PFSK-1 (cell line): Measurements from ENCODE around the gene ZNF135.

ENCODE experiments used
- FOXP2 ChIP-seq: optimal IDR thresholded peaks from 2 replicates; pipeline ENCODE3; 2011; ENCODE audit warnings: borderline replicate concordance, control low read depth, inconsistent platforms; ENCODE audit not compliant: insufficient read depth; ENCODE audit errors: extremely low read length, extremely low read depth
- POLR2AphosphoS5 ChIP-seq: IDR thresholded peaks from 2 replicates; pipeline ENCODE4 v1.6.1; 2012; ENCODE audit warnings: low read depth, mild to moderate bottlenecking, control low read depth, low read length, moderate library complexity
- REST ChIP-seq, 2 experiments: IDR thresholded peaks; 2 replicates each; pipeline versions ENCODE4 v1.6.1 to v1.8.0; 2011 to 2012; ENCODE audit warnings: low read depth in 2 of 2, low read length in 2 of 2, control low read depth in 1 of 2, inconsistent platforms in 1 of 2, mild to moderate bottlenecking in 1 of 2, moderate library complexity in 1 of 2; ENCODE audit not compliant: insufficient read depth in 1 of 2
- TAF1 ChIP-seq: IDR thresholded peaks from 2 replicates; pipeline ENCODE4 v1.6.1; 2012; ENCODE audit warnings: low read length, control low read depth, borderline replicate concordance; ENCODE audit not compliant: insufficient read depth

- no peak for TF ChIP-seq TAF1
- TF ChIP-seq POLR2AphosphoS5 = no peak
- TF ChIP-seq REST (IDR thresholded peaks at IDR 0.05; ENCODE audit: insufficient read depth in 1 of 2, low read depth in 2 of 2, low read length in 2 of 2) = no peak
- TF ChIP-seq FOXP2 = no peak
These were observed 37.8 kb downstream of the ZNF135 start for GRCh38 chr19:58096884-58097283.
